GM20000 (cell line): ENCODE measurements around the gene MXI1.

Experiments
- DNase-seq: peaks from one replicate; pipeline ENCODE4 v3.0.0; 2012; ENCODE audit warnings: low spot score
- CTCF ChIP-seq: IDR thresholded peaks from 2 replicates; pipeline ENCODE4 v1.5.1; 2012; ENCODE audit warnings: mild to moderate bottlenecking, control low read depth; ENCODE audit errors: extremely low read depth, missing control alignments

Gene MXI1

GRCh38 chr10:110165239-110165638 is 42.2 kb upstream of the MXI1 start:
- DNase-seq = no peak
- no peak for TF ChIP-seq CTCF

- TF ChIP-seq CTCF = no peak
- DNase-seq = no peak
Measured at GRCh38 chr10:110167149-110167548, 40.3 kb upstream of the MXI1 start.

- no peak for DNase-seq
- no peak for TF ChIP-seq CTCF
Measured at GRCh38 chr10:110168601-110169481, 38.6 kb upstream of the MXI1 start.

GRCh38 chr10:110169586-110169985 is 37.8 kb upstream of the MXI1 start:
- DNase-seq = no peak

GRCh38 chr10:110170142-110170971 is 37.0 kb upstream of the MXI1 start:
- no peak for TF ChIP-seq CTCF
- DNase-seq = no peak

More at GRCh38 chr10:110169586-110169985, 37.8 kb upstream of the MXI1 start:
- TF ChIP-seq CTCF = no peak

- no peak for TF ChIP-seq CTCF
- no peak for DNase-seq
Measured at GRCh38 chr10:110171032-110171431, 36.4 kb upstream of the MXI1 start.

- DNase-seq = no peak
- no peak for TF ChIP-seq CTCF
Measured at GRCh38 chr10:110172155-110172554, 35.2 kb upstream of the MXI1 start.
